Measurements from ENCODE around the gene FBXW11. TPM values are rescaled to one million over a fixed set of nuclear protein-coding genes. Genes with fewer than 3 reads are reported as not detected.

FBXW11 gene
- total and polyA plus RNA-seq, 10 donors, result 7.5 to 72.1 (median 54.7) TPM

DNA sequence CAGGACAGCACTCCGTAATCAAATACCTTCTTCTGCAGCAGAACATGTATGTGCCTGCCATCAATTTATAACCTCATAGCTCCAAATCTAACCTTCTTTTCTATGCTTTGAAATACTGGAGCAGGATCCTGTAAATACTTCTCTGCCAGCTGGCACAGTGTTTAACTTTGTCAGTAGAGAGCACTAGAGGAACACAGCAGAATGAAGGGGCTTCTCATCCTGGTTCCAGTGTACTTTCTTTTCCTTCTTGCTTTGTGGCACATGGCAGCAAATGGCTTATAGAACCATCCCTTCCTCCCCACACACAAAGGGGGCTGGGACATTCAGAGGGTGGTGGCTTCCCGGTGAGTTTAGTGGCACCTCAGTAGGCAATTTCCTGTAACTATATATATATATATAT lies 3.8 kb upstream of the FBXW11 start:
- H3K36me3 ChIP-seq, result no peaks in the 10 kb centered on the region
- 47 to 59% (median 50%) methylated on average over 2 of the region's 2 CpGs for WGBS, 5 donors
- H3K9me3 ChIP-seq, result no peaks in the 10 kb centered on the region
- no peak for DNase-seq
- H3K4me3 ChIP-seq, result no peak overlapping the region
- intact Hi-C loops (cut with DNase I; ENCODE audit: low total_unique reads), result no loop called here
- H3K27me3 ChIP-seq (replicated peaks in 1 of 7), result no peaks in the 10 kb centered on the region
- TF ChIP-seq CTCF (IDR thresholded peaks at IDR 0.05 in 8 of 11, conservative IDR thresholded peaks at IDR 0.05 in 3 of 11) (no peak), POLR2A (IDR thresholded peaks at IDR 0.05) (no peak), POLR2AphosphoS5 (IDR thresholded peaks at IDR 0.05) (no peak)
- no peak overlapping the region for H3K27ac ChIP-seq
- peaks cover 6 to 20% (median 13%) of the 10 kb centered on the region in 6 donors for H3K4me1 ChIP-seq

DNA sequence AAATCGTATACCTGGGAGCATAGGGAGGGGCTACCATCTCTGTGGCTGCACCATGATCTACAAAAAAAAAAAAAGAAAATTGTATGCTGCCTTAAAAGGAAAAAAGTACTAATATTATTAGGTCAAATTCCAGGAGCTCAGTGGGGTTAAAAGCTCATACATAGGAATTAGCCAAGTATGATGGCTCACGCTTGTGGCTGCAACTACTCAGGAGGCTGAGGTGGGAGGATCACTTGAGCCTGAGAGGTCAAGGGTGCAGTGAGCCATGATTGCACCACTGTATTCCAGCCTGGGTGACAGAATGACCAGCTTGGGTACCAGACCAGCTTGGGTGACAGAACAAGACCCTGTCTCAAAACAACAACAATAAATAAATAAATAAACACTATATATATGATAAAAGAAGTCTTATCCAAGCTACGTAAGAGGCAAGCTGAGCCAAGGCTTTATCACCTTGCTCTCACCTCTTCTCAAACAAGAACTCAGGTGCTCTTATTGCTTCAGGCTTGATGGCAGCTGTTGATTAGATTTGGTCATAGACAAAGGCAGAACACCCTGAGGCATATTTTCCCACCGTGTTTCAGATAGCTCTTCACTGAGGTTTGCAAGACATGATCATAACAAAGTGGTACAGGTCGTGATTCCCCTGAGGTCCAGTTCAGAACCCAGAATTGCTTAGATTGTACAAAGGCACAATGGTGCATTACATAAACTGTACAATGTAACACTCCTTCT lies 3.3 kb upstream of the FBXW11 start:
- no peak overlapping the region for H3K4me3 ChIP-seq
- WGBS, 5 donors, result 81 to 89% (median 85%) methylated on average over 5 of the region's 5 CpGs
- no peaks in the 10 kb centered on the region for H3K36me3 ChIP-seq
- no peaks in the 10 kb centered on the region for H3K9me3 ChIP-seq
- TF ChIP-seq POLR2AphosphoS5 (IDR thresholded peaks at IDR 0.05) (no peak), CTCF (IDR thresholded peaks at IDR 0.05 in 8 of 11, conservative IDR thresholded peaks at IDR 0.05 in 3 of 11) (no peak), POLR2A (IDR thresholded peaks at IDR 0.05) (no peak)
- H3K27ac ChIP-seq, result no peak overlapping the region
- intact Hi-C loops (cut with DNase I; ENCODE audit: low total_unique reads), result loop anchor here (10.0 kb wide), 1 partner anchor 95 kb away; no protein-coding TSS in a partner anchor
- DNase-seq, result no peak
- H3K27me3 ChIP-seq (replicated peaks in 1 of 7), result no peaks in the 10 kb centered on the region
- peaks cover 11 to 25% (median 19%) of the 10 kb centered on the region in 6 donors for H3K4me1 ChIP-seq

- no peaks in the 10 kb centered on the region for H3K9me3 ChIP-seq
- no peak overlapping the region for H3K27ac ChIP-seq
- H3K27me3 ChIP-seq (replicated peaks in 1 of 7), result no peaks in the 10 kb centered on the region
- intact Hi-C loops (cut with DNase I; ENCODE audit: low total_unique reads), result loop anchor here (10.0 kb wide), 1 partner anchor 94 kb away; no protein-coding TSS in a partner anchor
- whole genome bisulfite sequencing, 5 donors, result 75 to 83% (median 77%) methylated on average over 6 of the region's 6 CpGs
- no peak for TF ChIP-seq POLR2A (IDR thresholded peaks at IDR 0.05)
- TF ChIP-seq POLR2AphosphoS5 (IDR thresholded peaks at IDR 0.05), result no peak
- no peak for TF ChIP-seq CTCF (IDR thresholded peaks at IDR 0.05 in 8 of 11, conservative IDR thresholded peaks at IDR 0.05 in 3 of 11)
- no peak overlapping the region for H3K4me3 ChIP-seq
- H3K4me1 ChIP-seq, result peaks cover 21 to 35% (median 29%) of the 10 kb centered on the region in 6 donors
- DNase-seq, result no peak
- no peaks in the 10 kb centered on the region for H3K36me3 ChIP-seq
Measured at GRCh38 chr5:172008689-172009141, 2.3 kb upstream of the FBXW11 start.

GRCh38 chr5:172008111-172008455 lies 1.6 kb upstream of the FBXW11 start:
- Histone ChIP-seq H3K4me1 (peaks cover 21 to 42% (median 35%) of the 10 kb centered on the region in 6 donors), H3K4me3 (peak overlapping the region in 3 of 8 donors; percentile 83 to 98 (median 91)), H3K9me3 (no peaks in the 10 kb centered on the region), H3K27ac (no peak overlapping the region), H3K36me3 (no peaks in the 10 kb centered on the region), H3K27me3 (replicated peaks in 1 of 7) (no peaks in the 10 kb centered on the region)
- WGBS, 5 donors, result 43 to 58% (median 56%) methylated on average over 3 of the region's 3 CpGs
- TF ChIP-seq POLR2A (IDR thresholded peaks at IDR 0.05), result no peak
- TF ChIP-seq CTCF (IDR thresholded peaks at IDR 0.05 in 8 of 11, conservative IDR thresholded peaks at IDR 0.05 in 3 of 11), result no peak
- no peak for TF ChIP-seq POLR2AphosphoS5 (IDR thresholded peaks at IDR 0.05)
- intact Hi-C loops (cut with DNase I; ENCODE audit: low total_unique reads), result loop anchor here (10.0 kb wide), 1 partner anchor 93 kb away; no protein-coding TSS in a partner anchor
- DNase-seq, result no peak

Data from spleen (tissue), 11 donors.